HEK293 (cell line): ENCODE data around the gene HERPUD2.

Experiments used
- CTCF ChIA-PET: fragments of 350-600 bp; formaldehyde crosslinking; extraction: SDS; loops from one replicate; lab custom pipeline; 2021; ENCODE audit warnings: antibody characterized with exemption; lab: Yijun Ruan, JAX
- POLR2A ChIA-PET: fragments of 300-600 bp; formaldehyde crosslinking; extraction: SDS; loops from one replicate; lab custom pipeline; 2020; ENCODE audit warnings: antibody characterized with exemption, inconsistent platforms; lab: Yijun Ruan, JAX
- H3K27ac ChIP-seq: fragments of 200-500 bp; sonication (Bioruptor generic); 2 replicates; pipeline ENCODE4 v1.5.1; 2014; ENCODE audit warnings: low read depth, low read length, control low read depth, inconsistent platforms; ENCODE audit errors: extremely low read depth
- H3K36me3 ChIP-seq, 2 experiments: fragments of 200-500 bp in 1 of 2; sonication (Bioruptor generic) in 1 of 2; 1 replicate in 1 of 2; 2 replicates in 1 of 2; pipeline ENCODE4 v1.5.1; 2014 to 2017; ENCODE audit warnings: inconsistent platforms in 2 of 2, low read length in 2 of 2; ENCODE audit not compliant: control insufficient read depth in 2 of 2, insufficient read depth in 1 of 2
- H3K4me1 ChIP-seq: fragments of 200-500 bp; sonication (Bioruptor generic); 2 replicates; pipeline ENCODE4 v1.5.1; 2014; ENCODE audit warnings: mild to moderate bottlenecking, low read length, inconsistent platforms; ENCODE audit not compliant: control insufficient read depth, insufficient read depth
- H3K4me3 ChIP-seq: 2 replicates; pipeline ENCODE4 v1.5.1; 2011; ENCODE audit warnings: low read depth, mild to moderate bottlenecking, control low read depth, low read length, moderate library complexity
- H3K9me3 ChIP-seq: fragments of 200-500 bp; sonication (Bioruptor generic); 2 replicates; pipeline ENCODE4 v1.5.1; 2014; ENCODE audit warnings: low read depth, low read length, inconsistent platforms; ENCODE audit not compliant: control insufficient read depth, insufficient read depth
- IKZF3 ChIP-seq: fragments of 450-650 bp; IDR thresholded peaks from 2 replicates; pipeline ENCODE4 v1.5.0; 2018; ENCODE audit warnings: missing biosample characterization, mild to moderate bottlenecking, missing genetic modification characterization, moderate library complexity
- KLF17 ChIP-seq: fragments of 450-650 bp; formaldehyde crosslinking; IDR thresholded peaks from 2 replicates; pipeline ENCODE4 v1.5.1; 2016; ENCODE audit warnings: missing biosample characterization, missing genetic modification characterization
- KLF7 ChIP-seq: fragments of 450-650 bp; formaldehyde crosslinking; IDR thresholded peaks from 2 replicates; pipeline ENCODE4 v1.5.1; 2016; ENCODE audit warnings: missing biosample characterization, missing genetic modification characterization, borderline replicate concordance
- PRDM10 ChIP-seq: fragments of 450-650 bp; formaldehyde crosslinking; IDR thresholded peaks from 2 replicates; pipeline ENCODE4 v1.5.1; 2016; ENCODE audit warnings: missing biosample characterization, missing genetic modification characterization
- PRDM6 ChIP-seq: fragments of 450-650 bp; formaldehyde crosslinking; IDR thresholded peaks from 2 replicates; pipeline ENCODE4 v1.5.1; 2017; ENCODE audit warnings: missing biosample characterization, missing genetic modification characterization
- SCRT2 ChIP-seq: fragments of 450-650 bp; formaldehyde crosslinking; IDR thresholded peaks from 2 replicates; pipeline ENCODE4 v1.5.1; 2016; ENCODE audit warnings: missing biosample characterization, missing genetic modification characterization
- SP2 ChIP-seq: fragments of 450-650 bp; formaldehyde crosslinking; IDR thresholded peaks from 2 replicates; pipeline ENCODE4 v1.5.1; 2016; ENCODE audit warnings: missing biosample characterization, missing genetic modification characterization
- TRIM28 ChIP-seq: IDR thresholded peaks from 2 replicates; pipeline ENCODE4 v1.6.1; 2011; ENCODE audit warnings: low read length, control low read depth, borderline replicate concordance
- YY2 ChIP-seq: fragments of 450-650 bp; formaldehyde crosslinking; IDR thresholded peaks from 2 replicates; pipeline ENCODE4 v1.5.1; 2016; ENCODE audit warnings: missing biosample characterization, missing genetic modification characterization
- ZBTB17 ChIP-seq: fragments of 450-650 bp; formaldehyde crosslinking; IDR thresholded peaks from 2 replicates; pipeline ENCODE4 v1.5.1; 2016; ENCODE audit warnings: missing biosample characterization, missing genetic modification characterization
- ZFP3 ChIP-seq: fragments of 450-650 bp; formaldehyde crosslinking; IDR thresholded peaks from 2 replicates; pipeline ENCODE4 v1.5.1; 2016; ENCODE audit warnings: low read depth, missing biosample characterization, missing genetic modification characterization
- ZIC2 ChIP-seq: fragments of 450-650 bp; formaldehyde crosslinking; IDR thresholded peaks from 2 replicates; pipeline ENCODE4 v1.5.1; 2016; ENCODE audit warnings: missing biosample characterization, missing genetic modification characterization
- ZNF112 ChIP-seq: fragments of 450-650 bp; formaldehyde crosslinking; IDR thresholded peaks from 2 replicates; pipeline ENCODE4 v1.5.0; 2017; ENCODE audit warnings: missing biosample characterization, missing genetic modification characterization
- ZNF18 ChIP-seq: fragments of 450-650 bp; formaldehyde crosslinking; IDR thresholded peaks from 2 replicates; pipeline ENCODE4 v1.5.1; 2016; ENCODE audit warnings: missing biosample characterization, missing genetic modification characterization
- ZNF311 ChIP-seq: fragments of 450-650 bp; formaldehyde crosslinking; IDR thresholded peaks from 2 replicates; pipeline ENCODE4 v1.5.1; 2017; ENCODE audit warnings: missing biosample characterization, missing genetic modification characterization, borderline replicate concordance
- ZNF366 ChIP-seq: fragments of 450-650 bp; formaldehyde crosslinking; conservative IDR thresholded peaks from 2 replicates; pipeline ENCODE4 v1.5.1; 2016; ENCODE audit warnings: missing biosample characterization, missing genetic modification characterization
- ZNF398 ChIP-seq: fragments of 450-650 bp; formaldehyde crosslinking; IDR thresholded peaks from 2 replicates; pipeline ENCODE4 v1.5.1; 2017; ENCODE audit warnings: missing biosample characterization, missing genetic modification characterization
- ZNF404 ChIP-seq: fragments of 450-650 bp; formaldehyde crosslinking; IDR thresholded peaks from 2 replicates; pipeline ENCODE4 v1.5.1; 2017; ENCODE audit warnings: missing biosample characterization, missing genetic modification characterization
- ZNF501 ChIP-seq: fragments of 450-650 bp; formaldehyde crosslinking; IDR thresholded peaks from 2 replicates; pipeline ENCODE4 v1.5.1; 2016; ENCODE audit warnings: missing biosample characterization, missing genetic modification characterization
- ZNF549 ChIP-seq: fragments of 450-650 bp; IDR thresholded peaks from 2 replicates; pipeline ENCODE4 v1.5.1; 2018; ENCODE audit warnings: missing biosample characterization, missing genetic modification characterization, mild to moderate bottlenecking, inconsistent platforms, moderate library complexity
- ZNF555 ChIP-seq: fragments of 450-650 bp; formaldehyde crosslinking; conservative IDR thresholded peaks from 2 replicates; pipeline ENCODE4 v1.5.1; 2017; ENCODE audit warnings: missing biosample characterization, mild to moderate bottlenecking, missing genetic modification characterization, inconsistent platforms
- ZNF596 ChIP-seq: fragments of 450-650 bp; IDR thresholded peaks from 2 replicates; pipeline ENCODE4 v1.5.0; 2018; ENCODE audit warnings: missing biosample characterization, mild to moderate bottlenecking, missing genetic modification characterization, moderate library complexity
- ZNF629 ChIP-seq: fragments of 450-650 bp; formaldehyde crosslinking; IDR thresholded peaks from 2 replicates; pipeline ENCODE4 v1.5.1; 2017; ENCODE audit warnings: missing biosample characterization, missing genetic modification characterization
- ZNF76 ChIP-seq: fragments of 450-650 bp; formaldehyde crosslinking; IDR thresholded peaks from 2 replicates; pipeline ENCODE4; 2016; ENCODE audit warnings: low read depth, missing biosample characterization, missing genetic modification characterization, borderline replicate concordance
- ZNF785 ChIP-seq: fragments of 450-650 bp; formaldehyde crosslinking; IDR thresholded peaks from 2 replicates; pipeline ENCODE4 v1.5.1; 2016; ENCODE audit warnings: missing biosample characterization, missing genetic modification characterization

The HERPUD2 gene

GRCh38 chr7:35648367-35648766 lies 46.6 kb downstream of the HERPUD2 start:
- TF ChIP-seq YY2 (no peak), ZNF501 (tag by site-specific recombination) (no peak), SCRT2 (tag by site-specific recombination) (peak; percentile 46)
- Histone ChIP-seq H3K9me3 (no peaks in the 10 kb centered on the region), H3K27ac (no peak overlapping the region), H3K4me3 (no peak overlapping the region), H3K36me3 (peaks cover 0 to 3% of the 10 kb centered on the region in 2 experiments; a peak in 1 of 3 replicates), H3K4me1 (peaks cover 14% of the 10 kb centered on the region)
- ChIA-PET POLR2A (no interaction called here), CTCF (no interaction called here)

- Histone ChIP-seq H3K4me1 (peaks cover 14% of the 10 kb centered on the region), H3K4me3 (no peak overlapping the region), H3K36me3 (no peaks in the 10 kb centered on the region; a peak in 1 of 3 replicates), H3K9me3 (no peaks in the 10 kb centered on the region), H3K27ac (peak overlapping the region; percentile 2; the same call in 1 of the 2 replicates)
- CTCF ChIA-PET = interaction anchor here (0.9 kb wide), 1 partner anchor 47 kb away, joined by 3 read pairs; no protein-coding TSS in a partner anchor
- TF ChIP-seq SP2 (tag by site-specific recombination) (0 out of 2 replicates have a peak, but pooled peaks have one; percentile 8), ZNF404 (tag by site-specific recombination) (no peak), ZNF629 (tag by site-specific recombination) (no peak), SCRT2 (tag by site-specific recombination) (no peak), ZNF596 (tag by site-specific recombination) (no peak), ZIC2 (tag by site-specific recombination) (0 out of 2 replicates have a peak, but pooled peaks have one; percentile 28), ZNF555 (no peak), ZNF311 (no peak), ZNF398 (tag by site-specific recombination) (0 out of 2 replicates have a peak, but pooled peaks have one; percentile 28), KLF17 (tag by site-specific recombination) (no peak), ZFP3 (tag by site-specific recombination) (no peak), ZNF549 (tag by site-specific recombination) (no peak), ZNF366 (0 out of 2 replicates have a peak, but pooled peaks have one; percentile 16), ZNF18 (tag by site-specific recombination) (no peak), ZNF112 (tag by site-specific recombination) (no peak), ZBTB17 (tag by site-specific recombination) (peak; percentile 84), PRDM10 (peak; percentile 69), KLF7 (tag by site-specific recombination) (no peak), PRDM6 (peak; percentile 71), ZNF76 (tag by site-specific recombination) (0 out of 2 replicates have a peak, but pooled peaks have one; percentile 18), IKZF3 (tag by site-specific recombination) (0 out of 2 replicates have a peak, but pooled peaks have one; percentile 13), ZNF785 (tag by site-specific recombination) (no peak), TRIM28 (peak; percentile 51; the same call in 1 of the 2 replicates)
- POLR2A ChIA-PET = no interaction called here
Observed at GRCh38 chr7:35647171-35647574, 47.8 kb downstream of the HERPUD2 start.
